B cell (primary cell): ENCODE results near the gene KIRREL3. TPM values are rescaled to one million over a fixed set of nuclear protein-coding genes. Genes with fewer than 3 reads are reported as not detected.

Experiments used
- ATAC-seq: fragments of 200-7000 bp; cut with Tn5 transposase; one replicate; pipeline ENCODE4 v1.10.0; 2021; ENCODE audit warnings: low read depth, mild to moderate bottlenecking, moderate number of reproducible peaks, moderate library complexity
- CTCF ChIA-PET: fragments of 350-600 bp; sonication (Branson Sonifier 250); formaldehyde crosslinking; loops from one replicate; lab custom pipeline; 2021; ENCODE audit warnings: antibody characterized with exemption, inconsistent platforms; lab: Charles Lee
- POLR2A ChIA-PET: fragments of 350-600 bp; sonication (Branson Sonifier 250); formaldehyde crosslinking; loops from one replicate; lab custom pipeline; 2021; ENCODE audit warnings: antibody characterized with exemption; lab: Charles Lee
- DNase-seq: peaks from one replicate; pipeline ENCODE4 v3.0.0; 2013
- H2AFZ ChIP-seq: 2 replicates; pipeline ENCODE4 v1.6.1; 2012; ENCODE audit warnings: mild to moderate bottlenecking, low read depth, low read length; ENCODE audit not compliant: insufficient read depth, poor library complexity, severe bottlenecking
- H3K27ac ChIP-seq, 2 donors: 1 replicate in 1 of 2; 2 replicates in 1 of 2; pipeline ENCODE4 v1.5.1; 2012 to 2013; ENCODE audit warnings: low read length in 2 of 2, mild to moderate bottlenecking in 2 of 2, moderate library complexity in 1 of 2
- H3K27me3 ChIP-seq, 4 experiments: fragments of 200-600 bp in 1 of 4; sonication (generic) in 1 of 4; replicated peaks in 1 of 4; 1 replicate in 2 of 4; 2 replicates in 2 of 4; pipeline versions ENCODE4 v1.6.1 to v1.7.0; 2013 to 2016; ENCODE audit warnings: low read length in 3 of 4, mild to moderate bottlenecking in 2 of 4, mixed read lengths in 1 of 4, moderate library complexity in 1 of 4; ENCODE audit not compliant: insufficient read depth in 4 of 4, control insufficient read depth in 3 of 4; ENCODE audit errors: control extremely low read depth in 1 of 4
- H3K36me3 ChIP-seq, 2 experiments: replicated peaks in 1 of 2; 1 replicate in 1 of 2; 2 replicates in 1 of 2; pipeline versions ENCODE4 v1.6.1 to v1.7.1; 2013; ENCODE audit warnings: low read length in 1 of 2; ENCODE audit not compliant: insufficient read depth in 2 of 2, control insufficient read depth in 1 of 2; ENCODE audit errors: control extremely low read depth in 1 of 2, extremely low read depth in 1 of 2
- H3K4me1 ChIP-seq, 2 donors: fragments of 200-600 bp in 1 of 2; sonication (generic) in 1 of 2; 1 replicate in 1 of 2; 2 replicates in 1 of 2; pipeline versions ENCODE4 v1.5.1 to v1.6.1; 2013 to 2017; ENCODE audit warnings: low read length in 2 of 2; ENCODE audit not compliant: control insufficient read depth in 2 of 2, insufficient read depth in 2 of 2
- H3K4me2 ChIP-seq: replicated peaks from 2 replicates; pipeline ENCODE3; 2012; ENCODE audit warnings: mild to moderate bottlenecking, low read depth, low read length; ENCODE audit not compliant: poor library complexity, severe bottlenecking
- H3K4me3 ChIP-seq, 5 experiments: fragments of 200-600 bp in 1 of 5; sonication (generic) in 1 of 5; 1 replicate in 3 of 5; 2 replicates in 2 of 5; pipeline versions ENCODE4 v1.5.1 to v1.7.0; 2011 to 2016; ENCODE audit warnings: low read length in 4 of 5, mild to moderate bottlenecking in 4 of 5, low read depth in 2 of 5, control low read depth in 1 of 5, moderate library complexity in 1 of 5; ENCODE audit not compliant: insufficient read depth in 1 of 5; ENCODE audit errors: control extremely low read depth in 1 of 5, extremely low read depth in 1 of 5
- H3K79me2 ChIP-seq: fragments of 200-600 bp; sonication (generic); one replicate; pipeline ENCODE4 v1.6.0; 2016; ENCODE audit warnings: low read length; ENCODE audit not compliant: control insufficient read depth, insufficient read depth
- H3K9ac ChIP-seq: fragments of 200-600 bp; sonication (generic); 2 replicates; pipeline ENCODE4 v1.6.1; 2017; ENCODE audit warnings: mild to moderate bottlenecking, low read length, moderate library complexity
- H3K9me3 ChIP-seq, 3 donors: one replicate each; pipeline versions ENCODE4 v1.6.1 to v1.7.1; 2013; ENCODE audit warnings: low read length in 2 of 3; ENCODE audit not compliant: control insufficient read depth in 2 of 3, insufficient read depth in 1 of 3; ENCODE audit errors: control extremely low read depth in 1 of 3
- H4K20me1 ChIP-seq: 2 replicates; pipeline ENCODE4 v1.6.0; 2012; ENCODE audit warnings: mild to moderate bottlenecking, low read length; ENCODE audit not compliant: insufficient read depth, control insufficient read depth, poor library complexity, severe bottlenecking
- H3K27ac Mint-ChIP-seq: one replicate; pipeline ENCODE4 v1.8.0; 2021; ENCODE audit warnings: mixed read lengths
- H3K27me3 Mint-ChIP-seq: one replicate; pipeline ENCODE4 v1.8.0; 2021; ENCODE audit warnings: mixed read lengths
- H3K4me1 Mint-ChIP-seq: one replicate; pipeline ENCODE4 v1.8.0; 2021; ENCODE audit warnings: mixed read lengths
- H3K4me3 Mint-ChIP-seq: one replicate; pipeline ENCODE4 v1.8.0; 2021; ENCODE audit warnings: mixed read lengths
- H3K9me3 Mint-ChIP-seq: one replicate; pipeline ENCODE4 v1.8.0; 2022; ENCODE audit warnings: mixed read lengths; ENCODE audit not compliant: insufficient read depth
- EZH2 ChIP-seq: IDR thresholded peaks from 2 replicates; pipeline ENCODE4 v1.6.1; 2012; ENCODE audit warnings: borderline replicate concordance, low read depth, mild to moderate bottlenecking, moderate library complexity, low read length; ENCODE audit not compliant: insufficient read depth, poor library complexity, severe bottlenecking
- WGBS: methylation state at CpG from one replicate; pipeline ENCODE4 v1.1.5; 2013; ENCODE audit warnings: missing lambda C conversion rate; ENCODE audit not compliant: insufficient coverage; 5-methylcytosine and 5-hydroxymethylcytosine counted together
- intact Hi-C: fragments of 100-400 bp; cut with micrococcal nuclease; formaldehyde crosslinking; loops from one replicate; pipeline ENCODE4 v1.10.0; 2022
- polyA plus RNA-seq: library from polyadenylated mRNA; depleted of rRNA; stranded (reverse); fragments of >200 nt; gene quantifications from 2 replicates; pipeline ENCODE4 v1.2.3, GENCODE V29; 2012
- total RNA-seq, 2 donors: library from RNA; stranded (reverse); fragments of 120-200 nt in 1 of 2; gene quantifications; 1 replicate in 1 of 2; 2 replicates in 1 of 2; pipeline versions ENCODE4 v1.2.3 to v1.2.4, GENCODE V29; 2013 to 2022
- TF ChIP-seq, protein P1 (sequence below): fragments of 200-600 bp; IDR thresholded peaks from one replicate; pipeline ENCODE4 v1.8.0; 2022; ENCODE audit warnings: antibody characterized with exemption, mild to moderate bottlenecking

The KIRREL3 gene
- total and polyA plus RNA-seq, 2 donors (not counting 1 experiment from before 2014, with no cell fraction given): not detected

DNA sequence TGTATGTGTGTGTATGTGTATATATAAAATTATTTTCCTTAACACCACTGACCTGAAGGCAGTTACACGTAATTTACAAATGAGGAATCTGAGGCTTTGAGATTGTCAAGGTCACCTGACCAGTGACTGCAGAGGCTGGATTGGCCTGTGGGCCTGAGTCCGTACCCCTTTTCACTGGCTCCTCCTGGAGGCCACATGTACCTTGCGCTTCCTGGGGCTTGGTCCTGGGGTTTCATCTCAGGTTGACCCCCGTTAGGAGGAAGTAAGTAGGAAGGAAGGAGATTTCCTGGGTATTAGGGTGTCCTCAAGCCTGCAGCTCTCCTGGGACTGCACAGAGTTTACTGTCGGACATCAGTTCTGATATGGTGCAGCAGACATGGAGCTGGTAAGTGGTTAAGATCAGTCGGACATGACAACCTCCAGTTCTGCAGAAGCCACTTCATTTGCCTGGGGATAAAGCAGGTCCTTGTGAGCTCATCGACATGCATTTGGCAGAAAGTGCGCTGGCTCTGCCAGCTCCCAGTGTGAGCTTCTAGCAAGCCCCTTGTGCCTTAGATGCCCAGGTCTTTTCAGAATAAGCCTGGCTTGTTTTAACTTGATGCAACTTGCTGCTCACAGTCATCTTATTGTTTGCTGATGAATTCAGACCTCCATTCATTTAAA, 608.5 kb downstream of the KIRREL3 start:
- Histone ChIP-seq H3K27me3 (peaks cover 0 to 9% (median 0%) of the 10 kb centered on the region in 4 experiments), H3K79me2 (no peaks in the 10 kb centered on the region), H3K9me3 (no peaks in the 10 kb centered on the region), H3K4me2 (no peak overlapping the region), H3K4me3 (no peak overlapping the region), H3K27ac (no peak overlapping the region), H2AFZ (no peak overlapping the region), H4K20me1 (no peaks in the 10 kb centered on the region), H3K4me1 (peaks cover 4 to 8% of the 10 kb centered on the region in 2 donors), H3K36me3 (no peaks in the 10 kb centered on the region), H3K9ac (no peak overlapping the region)
- DNase-seq: no peak
- TF ChIP-seq EZH2: no peak
- TF ChIP-seq, protein P1, sequence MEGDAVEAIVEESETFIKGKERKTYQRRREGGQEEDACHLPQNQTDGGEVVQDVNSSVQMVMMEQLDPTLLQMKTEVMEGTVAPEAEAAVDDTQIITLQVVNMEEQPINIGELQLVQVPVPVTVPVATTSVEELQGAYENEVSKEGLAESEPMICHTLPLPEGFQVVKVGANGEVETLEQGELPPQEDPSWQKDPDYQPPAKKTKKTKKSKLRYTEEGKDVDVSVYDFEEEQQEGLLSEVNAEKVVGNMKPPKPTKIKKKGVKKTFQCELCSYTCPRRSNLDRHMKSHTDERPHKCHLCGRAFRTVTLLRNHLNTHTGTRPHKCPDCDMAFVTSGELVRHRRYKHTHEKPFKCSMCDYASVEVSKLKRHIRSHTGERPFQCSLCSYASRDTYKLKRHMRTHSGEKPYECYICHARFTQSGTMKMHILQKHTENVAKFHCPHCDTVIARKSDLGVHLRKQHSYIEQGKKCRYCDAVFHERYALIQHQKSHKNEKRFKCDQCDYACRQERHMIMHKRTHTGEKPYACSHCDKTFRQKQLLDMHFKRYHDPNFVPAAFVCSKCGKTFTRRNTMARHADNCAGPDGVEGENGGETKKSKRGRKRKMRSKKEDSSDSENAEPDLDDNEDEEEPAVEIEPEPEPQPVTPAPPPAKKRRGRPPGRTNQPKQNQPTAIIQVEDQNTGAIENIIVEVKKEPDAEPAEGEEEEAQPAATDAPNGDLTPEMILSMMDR: no peak
- 44% methylated on average over 8 of the region's 8 CpGs for WGBS
- ChIA-PET CTCF (no interaction called here), POLR2A (no interaction called here)
- Mint-ChIP-seq H3K4me3 (no peak overlapping the region), H3K27me3 (peaks cover 11% of the 10 kb centered on the region), H3K9me3 (no peaks in the 10 kb centered on the region), H3K4me1 (peaks cover 8% of the 10 kb centered on the region), H3K27ac (no peak overlapping the region)
- no peak for ATAC-seq
- intact Hi-C loops: no loop called here

DNA sequence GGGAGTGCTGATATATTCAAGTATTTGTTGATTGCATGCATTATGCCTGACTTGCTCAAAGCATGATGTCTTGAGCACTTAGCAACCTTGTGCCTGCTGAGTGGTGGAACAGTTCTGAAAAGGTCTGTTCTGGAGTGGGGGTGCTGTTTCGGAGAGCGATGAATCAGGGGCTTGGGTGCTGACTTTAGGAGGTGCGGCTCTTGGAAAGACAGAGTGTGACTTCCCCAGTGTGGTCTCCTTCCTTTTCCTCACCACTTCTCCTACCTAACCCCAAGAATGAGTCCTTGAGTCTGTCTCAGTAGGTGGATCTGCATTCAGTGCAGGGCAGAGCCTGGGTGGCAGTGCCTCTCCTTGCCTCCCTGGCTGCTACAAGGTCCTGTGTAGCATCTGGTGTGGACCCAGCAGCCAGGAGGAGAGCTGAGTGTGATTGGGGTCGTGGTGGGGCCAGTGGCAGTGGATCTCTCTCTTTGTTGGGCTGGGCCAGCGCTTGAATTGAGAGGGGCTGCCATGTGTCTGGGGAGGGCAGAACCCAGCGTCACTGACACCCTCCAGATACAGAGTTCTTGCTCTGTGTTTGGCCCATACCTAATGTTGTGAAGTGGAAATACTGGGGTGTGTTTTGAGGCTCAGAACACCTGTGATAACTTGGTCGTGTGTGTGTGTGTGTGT, 609.1 kb downstream of the KIRREL3 start:
- peaks cover 7% of the 10 kb centered on the region for H3K27me3 Mint-ChIP-seq
- Histone ChIP-seq H3K4me3 (no peak overlapping the region), H3K36me3 (no peaks in the 10 kb centered on the region), H2AFZ (no peak overlapping the region), H3K4me2 (no peak overlapping the region), H3K27me3 (peaks cover 0 to 9% (median 0%) of the 10 kb centered on the region in 4 experiments), H4K20me1 (no peaks in the 10 kb centered on the region), H3K27ac (no peak overlapping the region), H3K9ac (no peak overlapping the region), H3K4me1 (peaks cover 4 to 8% of the 10 kb centered on the region in 2 donors), H3K79me2 (no peaks in the 10 kb centered on the region), H3K9me3 (no peaks in the 10 kb centered on the region)
- WGBS: 83% methylated on average over 2 of the region's 7 CpGs
- DNase-seq (no peak), ATAC-seq (no peak)
- no peak for TF ChIP-seq EZH2
- TF ChIP-seq, protein P1: no peak
- H3K4me3 Mint-ChIP-seq: no peak overlapping the region
- ChIA-PET CTCF (no interaction called here), POLR2A (no interaction called here)
- intact Hi-C loops: no loop called here
- peaks cover 8% of the 10 kb centered on the region for H3K4me1 Mint-ChIP-seq
- no peaks in the 10 kb centered on the region for H3K9me3 Mint-ChIP-seq
- no peak overlapping the region for H3K27ac Mint-ChIP-seq
